ENCODE results near the gene DNTT.
"Not testable (repeated sequence)": the region's sequence is repeated elsewhere in the genome, so short reads cannot be mapped to it uniquely, and the experiment has no call there.

Gene DNTT

DNA sequence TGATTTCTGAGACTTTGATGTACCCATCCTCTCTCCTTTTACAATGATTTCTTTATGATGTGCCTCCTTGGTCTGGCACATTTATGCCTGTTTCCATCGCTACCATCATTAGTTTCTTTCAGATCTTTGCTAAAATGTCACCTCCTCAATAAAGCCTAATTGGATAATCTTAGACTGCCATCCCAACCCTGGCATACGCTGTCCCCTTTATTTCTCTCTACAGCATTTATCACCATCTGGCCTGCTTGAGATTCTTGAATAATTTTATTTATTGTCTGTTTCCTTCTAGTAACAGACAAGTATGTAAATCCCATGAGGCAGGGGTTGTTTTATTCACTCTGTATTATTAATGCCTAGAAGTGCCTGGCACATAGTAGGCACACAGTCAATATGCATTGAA lies 6.7 kb upstream of the DNTT start:
- TF ChIP-seq ZFX (IDR thresholded peaks at IDR 0.05) (no peak), CTCF (conservative IDR thresholded peaks at IDR 0.05) (no peak)
- no peak overlapping the region for H3K27ac ChIP-seq

DNA sequence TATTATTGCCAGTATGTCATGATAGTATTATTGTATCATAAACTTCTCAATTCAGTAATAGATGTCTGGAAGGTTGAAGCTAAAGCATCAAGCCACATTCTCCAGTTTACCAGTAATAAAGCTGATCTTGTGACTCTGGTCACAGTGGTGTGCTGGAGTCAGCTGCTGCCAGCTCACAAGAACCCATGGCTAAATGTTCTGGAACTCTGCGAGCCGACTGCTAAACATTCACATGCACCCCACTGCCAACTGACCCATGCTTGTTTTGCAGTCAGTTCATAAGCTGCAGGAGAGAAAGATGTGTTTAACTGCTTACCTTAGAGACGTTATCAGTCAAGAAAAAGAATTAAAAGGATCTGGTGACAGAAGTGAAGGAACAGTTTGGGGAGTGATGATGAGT lies 5.9 kb upstream of the DNTT start:
- H3K27ac ChIP-seq, result no peak overlapping the region
- TF ChIP-seq CTCF (conservative IDR thresholded peaks at IDR 0.05) (no peak), ZFX (IDR thresholded peaks at IDR 0.05) (no peak)

GRCh38 chr10:96299383-96299782 lies 4.9 kb upstream of the DNTT start:
- TF ChIP-seq CTCF (conservative IDR thresholded peaks at IDR 0.05), result no peak
- TF ChIP-seq ZFX (IDR thresholded peaks at IDR 0.05), result no peak
- H3K27ac ChIP-seq, result no peak overlapping the region

DNA sequence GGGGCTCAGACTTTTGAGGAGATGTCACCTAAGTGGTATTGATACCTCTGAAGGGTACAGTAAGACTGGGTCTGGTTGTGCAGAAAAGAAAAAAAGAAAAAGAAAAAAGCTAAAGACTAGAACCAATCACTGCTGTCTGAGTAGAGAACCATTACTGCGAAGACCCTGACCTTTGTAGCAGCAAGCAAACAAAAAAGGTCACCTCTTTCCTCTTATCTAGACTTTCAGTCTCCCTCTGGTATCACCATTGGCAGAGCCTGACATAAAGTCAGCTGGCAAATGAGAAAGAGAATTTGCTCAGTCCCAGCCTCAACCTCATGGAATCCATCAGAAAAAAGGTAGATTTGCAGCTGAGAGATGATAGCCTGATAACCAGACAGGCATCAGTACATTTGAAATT lies 2.6 kb upstream of the DNTT start:
- no peak overlapping the region for H3K27ac ChIP-seq
- TF ChIP-seq CTCF (conservative IDR thresholded peaks at IDR 0.05) (no peak), ZFX (IDR thresholded peaks at IDR 0.05) (no peak)

- TF ChIP-seq CTCF (conservative IDR thresholded peaks at IDR 0.05) (no peak), ZFX (IDR thresholded peaks at IDR 0.05) (no peak)
- H3K27ac ChIP-seq, result no peak overlapping the region
These were observed 785 bp downstream of the DNTT start for GRCh38 chr10:96305019-96305418.

DNA sequence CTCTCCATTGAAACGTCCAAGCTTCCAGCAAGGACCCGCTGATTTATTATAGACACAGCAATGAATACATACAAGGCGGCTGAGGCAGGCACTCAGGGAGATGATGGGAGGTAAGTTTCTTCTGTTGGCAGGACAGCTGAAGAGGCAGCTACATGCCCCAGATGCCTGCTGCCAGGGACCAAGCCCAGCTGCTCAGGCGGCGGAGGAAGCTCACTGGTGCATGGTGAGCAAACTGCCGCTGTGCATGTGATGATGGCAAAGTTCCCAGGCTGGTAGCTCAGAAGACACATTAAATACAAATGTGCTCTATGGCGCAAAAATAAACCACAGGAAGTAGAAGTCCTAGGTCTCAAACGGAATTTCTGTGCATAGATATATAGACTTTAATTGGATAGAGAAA lies 2.3 kb downstream of the DNTT start:
- TF ChIP-seq CTCF (conservative IDR thresholded peaks at IDR 0.05) (no peak), ZFX (IDR thresholded peaks at IDR 0.05) (no peak)
- no peak overlapping the region for H3K27ac ChIP-seq

DNA sequence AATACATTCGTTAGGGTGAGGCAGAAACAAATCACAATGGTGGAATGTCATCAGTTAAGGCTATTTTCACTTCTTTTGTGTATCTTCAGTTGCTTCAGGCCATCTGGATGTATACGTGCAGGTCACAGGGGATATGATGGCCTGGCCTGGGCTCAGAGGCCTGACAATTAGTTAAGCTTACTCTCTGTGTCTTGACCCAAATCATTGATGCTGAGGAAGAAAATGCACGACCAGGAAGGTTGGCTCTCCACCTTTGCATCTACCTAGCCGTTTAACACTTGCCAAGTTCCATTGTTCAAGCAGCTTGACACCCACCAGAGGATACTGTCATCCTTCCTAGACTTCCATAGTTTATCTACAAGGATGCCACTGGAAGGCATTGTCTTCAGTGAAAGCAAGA lies 4.6 kb downstream of the DNTT start:
- not testable (repeated sequence) for H3K27ac ChIP-seq

GRCh38 chr10:96309628-96310320 lies 5.5 kb downstream of the DNTT start:
- no peak overlapping the region; the same call in 1 of the 2 replicates for H3K27ac ChIP-seq
- TF ChIP-seq CTCF (conservative IDR thresholded peaks at IDR 0.05), result no peak
- no peak for TF ChIP-seq ZFX (IDR thresholded peaks at IDR 0.05)

All from C4-2B (cell line).